Natural killer cell (primary cell): ENCODE results near the gene NID2. TPM values are rescaled to one million over a fixed set of nuclear protein-coding genes. Genes with fewer than 3 reads are reported as not detected.

Experiments used
- ATAC-seq, 3 donors: fragments of 150-1000 bp in 2 of 3; fragments of 200-7000 bp in 1 of 3; cut with Tn5 transposase; 1 replicate in 1 of 3; 2 replicates in 2 of 3; pipeline ENCODE4 v1.10.0; 2021; ENCODE audit warnings: mild to moderate bottlenecking in 2 of 3, moderate library complexity in 2 of 3
- DNase-seq, 2 donors: peaks; one replicate each; pipeline versions ENCODE4 v3.0.0 to v3.0.0-alpha.2; 2013 to 2021; ENCODE audit warnings: mixed read lengths in 1 of 2
- H3K27ac ChIP-seq: one replicate; pipeline ENCODE4 v1.5.1; 2013; ENCODE audit warnings: mild to moderate bottlenecking, low read length
- H3K27me3 ChIP-seq: one replicate; pipeline ENCODE4 v1.6.1; 2013; ENCODE audit warnings: low read length; ENCODE audit not compliant: control insufficient read depth, insufficient read depth
- H3K36me3 ChIP-seq: one replicate; pipeline ENCODE4 v1.6.1; 2013; ENCODE audit warnings: low read length; ENCODE audit not compliant: control insufficient read depth, insufficient read depth
- H3K4me1 ChIP-seq: one replicate; pipeline ENCODE4 v1.6.1; 2013; ENCODE audit warnings: low read length; ENCODE audit not compliant: control insufficient read depth, insufficient read depth
- H3K4me3 ChIP-seq: one replicate; pipeline ENCODE4 v1.5.1; 2013; ENCODE audit warnings: low read length
- H3K9me3 ChIP-seq: one replicate; pipeline ENCODE4 v1.6.1; 2013; ENCODE audit warnings: low read length; ENCODE audit not compliant: control insufficient read depth, insufficient read depth
- H3K27ac Mint-ChIP-seq, 2 donors: one replicate each; pipeline ENCODE4 v1.8.0; 2022; ENCODE audit warnings: mild to moderate bottlenecking in 2 of 2, mixed read lengths in 2 of 2, moderate library complexity in 1 of 2
- H3K27me3 Mint-ChIP-seq, 2 donors: one replicate each; pipeline ENCODE4 v1.8.0; 2022; ENCODE audit warnings: low read depth in 2 of 2, mixed read lengths in 2 of 2
- H3K36me3 Mint-ChIP-seq: one replicate; pipeline ENCODE4 v1.8.0; 2022; ENCODE audit warnings: mixed read lengths
- H3K4me1 Mint-ChIP-seq, 2 donors: one replicate each; pipeline ENCODE4 v1.8.0; 2022; ENCODE audit warnings: mixed read lengths in 2 of 2
- H3K4me3 Mint-ChIP-seq: one replicate; pipeline ENCODE4 v1.8.0; 2022; ENCODE audit warnings: mild to moderate bottlenecking, moderate library complexity, mixed read lengths
- H3K9me3 Mint-ChIP-seq, 2 donors: one replicate each; pipeline ENCODE4 v1.8.0; 2022; ENCODE audit warnings: mixed read lengths in 2 of 2
- CTCF ChIP-seq: fragments of 200-600 bp; IDR thresholded peaks from one replicate; pipeline ENCODE4 v1.8.0; 2022; ENCODE audit warnings: antibody characterized with exemption
- WGBS: methylation state at CpG from one replicate; pipeline ENCODE4 v1.1.7; 2013; ENCODE audit warnings: missing lambda C conversion rate; ENCODE audit not compliant: insufficient coverage; 5-methylcytosine and 5-hydroxymethylcytosine counted together
- intact Hi-C: fragments of 100-400 bp; cut with micrococcal nuclease; formaldehyde crosslinking; loops from one replicate; pipeline ENCODE4 v1.14.2; 2022
- total RNA-seq, 4 donors: library from RNA; stranded (reverse); fragments of 120-200 nt in 1 of 4; gene quantifications; one replicate each; pipeline versions ENCODE4 v1.2.3 to v1.2.4, GENCODE V29; 2013 to 2022

Gene NID2
- total RNA-seq, 3 donors from 2014 or later (not counting 1 experiment from before 2014, with no cell fraction given) = 0.36 to 0.80 (median 0.40) TPM

DNA sequence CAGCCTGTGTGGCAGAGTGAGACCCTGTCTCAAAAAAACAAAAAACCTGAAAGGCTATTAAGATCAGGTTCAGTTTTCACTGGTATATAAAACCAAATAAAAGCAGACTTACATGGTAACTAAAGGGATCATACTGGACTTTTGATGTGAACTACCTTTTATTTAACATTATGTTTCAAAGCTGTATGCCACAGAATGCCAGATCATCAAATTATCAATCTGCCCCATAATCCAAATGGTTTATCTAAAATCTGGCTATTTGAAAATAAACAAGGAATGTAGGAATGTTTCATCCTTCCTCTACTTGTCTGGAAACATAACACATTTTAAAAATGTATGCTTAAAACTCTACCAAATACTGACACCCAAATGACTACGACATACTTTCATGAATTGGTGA, 14.2 kb downstream of the NID2 start:
- DNase-seq = no peak
- 0% methylated on average over 1 of the region's 1 CpG for WGBS
- no peak for TF ChIP-seq CTCF
- Mint-ChIP-seq H3K9me3 (no peaks in the 10 kb centered on the region), H3K36me3 (no peaks in the 10 kb centered on the region), H3K27ac (no peak overlapping the region), H3K4me3 (no peak overlapping the region), H3K4me1 (no peaks in the 10 kb centered on the region), H3K27me3 (peaks cover 12 to 54% of the 10 kb centered on the region in 2 donors)
- Histone ChIP-seq H3K36me3 (no peaks in the 10 kb centered on the region), H3K27me3 (peaks cover 3% of the 10 kb centered on the region), H3K9me3 (no peaks in the 10 kb centered on the region), H3K27ac (no peak overlapping the region), H3K4me1 (no peaks in the 10 kb centered on the region), H3K4me3 (no peak overlapping the region)
- no peak for ATAC-seq
- intact Hi-C loops = no loop called here

DNA sequence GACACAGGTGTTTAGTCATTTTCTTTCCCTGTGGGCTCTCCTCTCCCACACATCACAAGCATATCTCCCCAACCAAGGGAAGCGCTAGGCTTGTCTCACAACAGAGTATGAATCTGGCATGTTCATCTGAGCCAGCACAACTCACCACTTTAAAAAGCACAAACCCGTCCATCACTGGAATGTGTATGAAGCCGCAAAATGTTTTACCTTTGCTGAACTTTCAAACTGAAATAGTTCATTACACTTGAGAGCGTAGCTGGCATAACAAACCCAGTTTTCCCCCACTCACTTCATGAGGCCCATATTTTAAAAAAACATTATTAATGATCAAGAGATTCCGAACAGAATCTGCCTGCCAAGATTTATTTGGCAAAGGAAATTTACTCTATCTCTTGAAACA, 15.8 kb downstream of the NID2 start:
- DNase-seq = no peak
- Mint-ChIP-seq H3K36me3 (no peaks in the 10 kb centered on the region), H3K9me3 (no peaks in the 10 kb centered on the region), H3K27me3 (peaks cover 12 to 38% of the 10 kb centered on the region in 2 donors), H3K4me3 (no peak overlapping the region), H3K27ac (no peak overlapping the region), H3K4me1 (no peaks in the 10 kb centered on the region)
- Histone ChIP-seq H3K27me3 (no peaks in the 10 kb centered on the region), H3K27ac (no peak overlapping the region), H3K9me3 (no peaks in the 10 kb centered on the region), H3K4me3 (no peak overlapping the region), H3K36me3 (no peaks in the 10 kb centered on the region), H3K4me1 (no peaks in the 10 kb centered on the region)
- ATAC-seq = no peak
- 93% methylated on average over 5 of the region's 5 CpGs for WGBS
- no peak for TF ChIP-seq CTCF
- intact Hi-C loops = no loop called here

- H3K9me3 ChIP-seq = no peaks in the 10 kb centered on the region
- H3K9me3 Mint-ChIP-seq = no peaks in the 10 kb centered on the region
- intact Hi-C loops = no loop called here
- no peaks in the 10 kb centered on the region for H3K4me1 ChIP-seq
- TF ChIP-seq CTCF = no peak
- H3K4me3 ChIP-seq = no peak overlapping the region
- peaks cover 0 to 3% of the 10 kb centered on the region in 2 donors for H3K4me1 Mint-ChIP-seq
- no peaks in the 10 kb centered on the region for H3K36me3 Mint-ChIP-seq
- WGBS = 94% methylated on average over 7 of the region's 7 CpGs
- no peaks in the 10 kb centered on the region for H3K36me3 ChIP-seq
- no peaks in the 10 kb centered on the region for H3K27me3 ChIP-seq
- H3K27me3 Mint-ChIP-seq = peaks cover 13 to 36% of the 10 kb centered on the region in 2 donors
- ATAC-seq = no peak
- H3K27ac ChIP-seq = no peak overlapping the region
- no peak overlapping the region for H3K4me3 Mint-ChIP-seq
- DNase-seq = no peak
- H3K27ac Mint-ChIP-seq = no peak overlapping the region
Measured at GRCh38 chr14:52052288-52052943, 16.4 kb downstream of the NID2 start.

- TF ChIP-seq CTCF = no peak
- Histone ChIP-seq H3K9me3 (no peaks in the 10 kb centered on the region), H3K27me3 (no peaks in the 10 kb centered on the region), H3K27ac (no peak overlapping the region), H3K4me1 (no peaks in the 10 kb centered on the region), H3K4me3 (no peak overlapping the region), H3K36me3 (no peaks in the 10 kb centered on the region)
- ATAC-seq = no peak
- intact Hi-C loops = no loop called here
- no peak for DNase-seq
- WGBS = 100% methylated on average over 1 of the region's 2 CpGs
- Mint-ChIP-seq H3K9me3 (no peaks in the 10 kb centered on the region), H3K27ac (no peak overlapping the region), H3K4me1 (peaks cover 0 to 8% of the 10 kb centered on the region in 2 donors), H3K36me3 (no peaks in the 10 kb centered on the region), H3K4me3 (no peak overlapping the region), H3K27me3 (peaks cover 14 to 36% of the 10 kb centered on the region in 2 donors)
Measured at GRCh38 chr14:52051871-52052270, 17.0 kb downstream of the NID2 start.
